HepG2 (cell line): Measurements from ENCODE around the gene PARP15. TPM values are rescaled to one million over a fixed set of nuclear protein-coding genes. Genes with fewer than 3 reads are reported as not detected.

Source experiments
- ATAC-seq: fragments of 200-7000 bp; cut with Tn5 transposase; 3 replicates; pipeline ENCODE4 v1.9.1; 2020; ENCODE audit warnings: mild to moderate bottlenecking, moderate library complexity
- BruUV-seq: library from RNA; stranded (reverse); fragments of 400-500 nt; replicated peaks from 2 replicates; lab custom pipeline; 2021; lab: Mats Ljungman, UMichigan
- CTCF ChIA-PET: fragments of 300-600 bp; formaldehyde crosslinking; extraction: SDS; loops from one replicate; lab custom pipeline; 2021; ENCODE audit warnings: low total read pairs, inconsistent platforms, low intra/inter-chr PET ratio; lab: Yijun Ruan, JAX
- POLR2A ChIA-PET: fragments of 350-600 bp; sonication (Branson Sonifier 250); formaldehyde crosslinking; loops from one replicate; lab custom pipeline; 2020; ENCODE audit warnings: antibody characterized with exemption, inconsistent platforms; lab: Yijun Ruan, JAX
- DNase-seq: peaks from one replicate; pipeline ENCODE4 v3.0.0-alpha.2; 2015; ENCODE audit warnings: low spot score
- FAIRE-seq: peaks from 3 replicates; lab custom pipeline; 2011; peaks lifted over from hg19 to GRCh38; lab: Jason Lieb, UNC
- H2AFZ ChIP-seq: one replicate; pipeline ENCODE4 v1.6.1; 2011; ENCODE audit warnings: low read length, inconsistent platforms
- H3K27ac ChIP-seq: fragments of 300-600 bp; 3 replicates; pipeline ENCODE4 v1.8.0; 2011; ENCODE audit warnings: mixed run types, mild to moderate bottlenecking, mixed read lengths, low read length, inconsistent platforms; ENCODE audit not compliant: insufficient read depth; ENCODE audit errors: extremely low read length
- H3K27me3 ChIP-seq, 2 experiments: fragments of 200-600 bp in 1 of 2; 2 replicates in 1 of 2; 3 replicates in 1 of 2; pipeline versions ENCODE4 v1.6.0 to v1.8.0; 2011; ENCODE audit warnings: low read length in 2 of 2, mild to moderate bottlenecking in 2 of 2, moderate library complexity in 2 of 2, inconsistent platforms in 1 of 2; ENCODE audit not compliant: insufficient read depth in 2 of 2, control insufficient read depth in 1 of 2
- H3K36me3 ChIP-seq, 2 experiments: fragments of 200-600 bp in 1 of 2; replicated peaks in 1 of 2; 2 replicates in 1 of 2; 3 replicates in 1 of 2; pipeline versions ENCODE4 v1.5.1 to v1.8.0; 2011; ENCODE audit warnings: low read length in 2 of 2, inconsistent platforms in 1 of 2; ENCODE audit not compliant: insufficient read depth in 2 of 2, control insufficient read depth in 1 of 2
- H3K4me1 ChIP-seq: 2 replicates; pipeline ENCODE4 v1.5.1; 2012; ENCODE audit warnings: low read length, inconsistent platforms; ENCODE audit not compliant: insufficient read depth
- H3K4me2 ChIP-seq: 2 replicates; pipeline ENCODE4 v1.6.0; 2011; ENCODE audit warnings: low read depth, low read length, inconsistent platforms
- H3K4me3 ChIP-seq, 3 experiments: fragments of 200-600 bp in 1 of 3; sonication (generic), shearing (Covaris generic) in 1 of 3; replicated peaks in 1 of 3; 2 replicates each; pipeline ENCODE4 v1.5.1; 2011 to 2016; ENCODE audit warnings: low read length in 3 of 3, inconsistent platforms in 2 of 3, low read depth in 2 of 3, mild to moderate bottlenecking in 2 of 3, control low read depth in 1 of 3, mixed read lengths in 1 of 3; ENCODE audit not compliant: insufficient read depth in 1 of 3
- H3K79me2 ChIP-seq: one replicate; pipeline ENCODE4 v1.6.1; 2011; ENCODE audit warnings: low read length, inconsistent platforms; ENCODE audit not compliant: insufficient read depth
- H3K9ac ChIP-seq: 2 replicates; pipeline ENCODE4 v1.6.0; 2011; ENCODE audit warnings: mild to moderate bottlenecking, low read depth, low read length, inconsistent platforms; ENCODE audit not compliant: insufficient read depth
- H3K9me3 ChIP-seq: 2 replicates; pipeline ENCODE4 v1.5.1; 2012; ENCODE audit warnings: mild to moderate bottlenecking, low read length
- H4K20me1 ChIP-seq: 2 replicates; pipeline ENCODE4 v1.6.0; 2011; ENCODE audit warnings: inconsistent platforms, mild to moderate bottlenecking, low read length, moderate library complexity; ENCODE audit not compliant: insufficient read depth
- GATA4 ChIP-seq: sonication (generic); IDR thresholded peaks from 2 replicates; pipeline ENCODE4 v1.6.1; 2016; ENCODE audit warnings: antibody characterized with exemption, low read depth, borderline replicate concordance
- HMGA1 ChIP-seq: sonication (generic); formaldehyde crosslinking; conservative IDR thresholded peaks from 2 replicates; pipeline ENCODE4 v1.4.0; 2020; ENCODE audit warnings: missing genetic modification reagents
- KAT7 ChIP-seq: IDR thresholded peaks from 2 replicates; pipeline ENCODE4 v1.6.1; 2018; ENCODE audit warnings: borderline replicate concordance, missing compliant biosample characterization
- PAF1 ChIP-seq: IDR thresholded peaks from 2 replicates; pipeline ENCODE4 v1.6.1; 2016; ENCODE audit warnings: missing genetic modification reagents, missing compliant biosample characterization
- PTBP1 ChIP-seq: fragments of 200-400 bp; formaldehyde crosslinking; IDR thresholded peaks from 2 replicates; pipeline ENCODE4 v1.6.1; 2018; ENCODE audit warnings: low read length, low read depth; ENCODE audit not compliant: poor library complexity, severe bottlenecking
- SP140L ChIP-seq: sonication (generic); formaldehyde crosslinking; IDR thresholded peaks from 2 replicates; pipeline ENCODE4 v1.4.0; 2020; ENCODE audit warnings: missing genetic modification reagents, borderline replicate concordance
- ZFP36L2 ChIP-seq: sonication (generic); formaldehyde crosslinking; IDR thresholded peaks from 2 replicates; pipeline ENCODE4 v1.4.0; 2020; ENCODE audit warnings: missing genetic modification reagents
- ZNF274 ChIP-seq: sonication (generic); formaldehyde crosslinking; IDR thresholded peaks from 2 replicates; pipeline ENCODE4 v1.5.1; 2020; ENCODE audit warnings: mild to moderate bottlenecking, missing genetic modification reagents
- ZNF770 ChIP-seq: sonication (generic); formaldehyde crosslinking; IDR thresholded peaks from 2 replicates; pipeline ENCODE4 v1.5.0; 2020; ENCODE audit warnings: mild to moderate bottlenecking, missing genetic modification reagents
- ZNF780A ChIP-seq: sonication (generic); formaldehyde crosslinking; IDR thresholded peaks from 2 replicates; pipeline ENCODE4 v1.8.0; 2022; ENCODE audit warnings: mild to moderate bottlenecking, missing genetic modification reagents, moderate library complexity
- WGBS: methylation state at CpG from one replicate; pipeline ENCODE4 v1.1.6; 2017; ENCODE audit warnings: low lambda C conversion rate; 5-methylcytosine and 5-hydroxymethylcytosine counted together
- in situ Hi-C: cut with HindIII; loops from 2 replicates; pipeline ENCODE4 v1.10.0; 2017; ENCODE audit warnings: low pct_unique_long_range_greater_than_20kb; ENCODE audit not compliant: extremely low pct_ligation_motif_present
- intact Hi-C: fragments of 100-400 bp; cut with micrococcal nuclease; formaldehyde crosslinking; loops from one replicate; pipeline ENCODE4 v1.10.0; 2022; ENCODE audit not compliant: unreplicated experiment
- polyA plus RNA-seq, 8 experiments: library from polyadenylated mRNA; depleted of rRNA in 3 of 8; stranded (reverse) in 7 of 8; unstranded in 1 of 8; fragments of >200 nt; fragmentation: Illumina TruSeq in 4 of 8; extraction: Trizol in 4 of 8; gene quantifications; 2 replicates each; pipeline versions ENCODE4 v1.2.1 to v1.2.3, GENCODE V29; 2011 to 2016; ENCODE audit warnings: low read depth in 4 of 8, missing spikeins in 1 of 8, mixed read lengths in 1 of 8; ENCODE audit not compliant: insufficient read depth in 1 of 8
- total RNA-seq, 5 experiments: library from RNA; depleted of rRNA; stranded (reverse); fragments of >200 nt; fragmentation: Illumina TruSeq; extraction: Trizol; gene quantifications; 2 replicates each; pipeline ENCODE4 v1.2.3, GENCODE V29; 2016; ENCODE audit warnings: low read depth in 1 of 5
- TF ChIP-seq, protein P1 (sequence below): sonication (generic); formaldehyde crosslinking; IDR thresholded peaks from 2 replicates; pipeline ENCODE4 v1.9.0; 2022; ENCODE audit warnings: low read depth, missing genetic modification reagents
- TF ChIP-seq, protein P2 (sequence below): sonication (generic); formaldehyde crosslinking; IDR thresholded peaks from 2 replicates; pipeline ENCODE4 v1.5.0; 2020; ENCODE audit warnings: missing genetic modification reagents

Gene PARP15
- total and polyA plus RNA-seq, 2 of the 13 experiments (the other 11 are each of a cell fraction or from before 2014, with no cell fraction given): 0.02 TPM; not detected in 1

DNA sequence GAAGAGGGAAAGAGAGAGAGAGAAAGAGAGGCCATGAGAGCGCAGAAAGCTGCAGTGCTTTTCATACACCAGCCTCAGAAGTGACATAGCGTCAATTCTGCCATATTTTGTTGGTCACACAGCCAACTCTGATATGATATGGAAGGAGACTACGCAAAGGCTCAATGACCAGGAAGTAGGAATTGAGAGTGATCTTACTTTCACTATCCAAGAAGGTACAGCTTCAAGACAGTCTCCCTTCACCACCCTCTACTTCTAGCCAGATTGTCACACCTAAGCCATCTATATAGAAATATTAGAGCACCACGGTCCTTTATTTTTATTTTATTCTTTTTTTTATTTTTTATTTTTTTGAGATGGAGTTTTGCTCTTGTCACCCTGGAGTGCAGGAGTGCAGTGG is 21.1 kb downstream of the PARP15 start:
- no peaks in the 10 kb centered on the region for H3K36me3 ChIP-seq
- H3K4me3 ChIP-seq: no peak overlapping the region
- 55% methylated on average over 4 of the region's 4 CpGs for WGBS
- intact Hi-C loops: no loop called here
- POLR2A ChIA-PET: no interaction called here
- H2AFZ ChIP-seq: no peak overlapping the region
- no peak overlapping the region for H3K9ac ChIP-seq
- ATAC-seq (no peak), FAIRE-seq (no peak), DNase-seq (no peak)
- no peak overlapping the region for H3K27ac ChIP-seq
- in situ Hi-C loops: no loop called here
- H3K9me3 ChIP-seq: no peaks in the 10 kb centered on the region
- BruUV-seq: no TSS peak
- H3K79me2 ChIP-seq: no peaks in the 10 kb centered on the region
- H3K4me1 ChIP-seq: no peaks in the 10 kb centered on the region
- no peaks in the 10 kb centered on the region for H4K20me1 ChIP-seq
- H3K4me2 ChIP-seq: no peak overlapping the region
- H3K27me3 ChIP-seq: no peaks in the 10 kb centered on the region
- TF ChIP-seq, protein P1, sequence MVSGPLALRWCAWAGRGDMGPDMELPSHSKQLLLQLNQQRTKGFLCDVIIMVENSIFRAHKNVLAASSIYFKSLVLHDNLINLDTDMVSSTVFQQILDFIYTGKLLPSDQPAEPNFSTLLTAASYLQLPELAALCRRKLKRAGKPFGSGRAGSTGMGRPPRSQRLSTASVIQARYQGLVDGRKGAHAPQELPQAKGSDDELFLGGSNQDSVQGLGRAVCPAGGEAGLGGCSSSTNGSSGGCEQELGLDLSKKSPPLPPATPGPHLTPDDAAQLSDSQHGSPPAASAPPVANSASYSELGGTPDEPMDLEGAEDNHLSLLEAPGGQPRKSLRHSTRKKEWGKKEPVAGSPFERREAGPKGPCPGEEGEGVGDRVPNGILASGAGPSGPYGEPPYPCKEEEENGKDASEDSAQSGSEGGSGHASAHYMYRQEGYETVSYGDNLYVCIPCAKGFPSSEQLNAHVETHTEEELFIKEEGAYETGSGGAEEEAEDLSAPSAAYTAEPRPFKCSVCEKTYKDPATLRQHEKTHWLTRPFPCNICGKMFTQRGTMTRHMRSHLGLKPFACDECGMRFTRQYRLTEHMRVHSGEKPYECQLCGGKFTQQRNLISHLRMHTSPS: no peak
- TF ChIP-seq PTBP1: no peak
- TF ChIP-seq, all 625 proteins: peak for 0
- CTCF ChIA-PET: no interaction called here

DNA sequence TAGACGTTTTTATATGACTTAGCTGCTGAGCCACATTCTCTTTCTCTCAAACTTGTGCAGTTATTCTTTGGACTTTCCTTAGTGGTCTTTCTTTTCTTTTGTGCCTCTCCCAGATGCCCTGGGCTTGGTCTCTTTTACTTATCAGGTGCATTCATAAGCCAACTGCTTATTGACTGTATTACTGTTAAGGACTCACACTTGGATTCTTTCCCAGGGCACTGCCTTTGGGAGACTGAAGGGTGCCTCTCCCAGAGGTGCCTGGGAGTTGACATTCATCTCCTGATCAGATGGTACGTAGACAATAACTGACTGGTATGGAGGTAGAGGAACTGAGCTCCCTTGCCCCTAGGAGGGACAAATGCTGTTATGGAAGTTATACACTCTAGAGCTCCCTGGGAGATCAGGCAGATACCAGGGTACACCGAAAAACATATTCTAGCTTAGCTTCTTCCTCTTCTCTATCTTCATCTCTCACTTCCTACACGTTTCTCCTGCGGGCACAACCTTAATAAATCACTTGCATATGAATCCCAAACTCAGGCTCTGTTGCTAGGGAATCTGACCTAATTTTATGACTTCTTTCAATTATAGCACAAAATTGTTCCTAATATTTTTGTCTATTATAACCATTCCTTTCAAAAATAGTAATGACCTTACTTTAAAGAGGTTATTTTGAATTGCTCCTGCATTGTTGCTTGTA is 24.7 kb downstream of the PARP15 start:
- ATAC-seq: no peak
- POLR2A ChIA-PET: no interaction called here
- TF ChIP-seq, protein P2, sequence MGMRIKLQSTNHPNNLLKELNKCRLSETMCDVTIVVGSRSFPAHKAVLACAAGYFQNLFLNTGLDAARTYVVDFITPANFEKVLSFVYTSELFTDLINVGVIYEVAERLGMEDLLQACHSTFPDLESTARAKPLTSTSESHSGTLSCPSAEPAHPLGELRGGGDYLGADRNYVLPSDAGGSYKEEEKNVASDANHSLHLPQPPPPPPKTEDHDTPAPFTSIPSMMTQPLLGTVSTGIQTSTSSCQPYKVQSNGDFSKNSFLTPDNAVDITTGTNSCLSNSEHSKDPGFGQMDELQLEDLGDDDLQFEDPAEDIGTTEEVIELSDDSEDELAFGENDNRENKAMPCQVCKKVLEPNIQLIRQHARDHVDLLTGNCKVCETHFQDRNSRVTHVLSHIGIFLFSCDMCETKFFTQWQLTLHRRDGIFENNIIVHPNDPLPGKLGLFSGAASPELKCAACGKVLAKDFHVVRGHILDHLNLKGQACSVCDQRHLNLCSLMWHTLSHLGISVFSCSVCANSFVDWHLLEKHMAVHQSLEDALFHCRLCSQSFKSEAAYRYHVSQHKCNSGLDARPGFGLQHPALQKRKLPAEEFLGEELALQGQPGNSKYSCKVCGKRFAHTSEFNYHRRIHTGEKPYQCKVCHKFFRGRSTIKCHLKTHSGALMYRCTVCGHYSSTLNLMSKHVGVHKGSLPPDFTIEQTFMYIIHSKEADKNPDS (CRISPR knock-in tag): no peak
- no peak for TF ChIP-seq KAT7 (CRISPR knock-in tag)
- no peak for TF ChIP-seq PAF1
- TF ChIP-seq ZNF780A (CRISPR knock-in tag): no peak
- no peak for TF ChIP-seq HMGA1 (CRISPR knock-in tag)
- no peak for TF ChIP-seq ZNF770 (CRISPR knock-in tag)
- no peak for TF ChIP-seq SP140L (CRISPR knock-in tag)
- no peak for TF ChIP-seq ZNF274 (CRISPR knock-in tag)
- TF ChIP-seq GATA4: no peak
- no peak for TF ChIP-seq ZFP36L2 (CRISPR knock-in tag)

More for the DNA sequence above, 24.7 kb downstream of the PARP15 start:
- WGBS: 4% methylated on average over 5 of the region's 5 CpGs
- Histone ChIP-seq H3K27ac (no peak overlapping the region), H3K9me3 (no peaks in the 10 kb centered on the region), H2AFZ (no peak overlapping the region), H3K27me3 (no peaks in the 10 kb centered on the region), H3K4me3 (no peak overlapping the region), H3K9ac (no peak overlapping the region), H3K4me1 (no peaks in the 10 kb centered on the region), H4K20me1 (no peaks in the 10 kb centered on the region), H3K79me2 (no peaks in the 10 kb centered on the region), H3K36me3 (no peaks in the 10 kb centered on the region), H3K4me2 (no peak overlapping the region)
- intact Hi-C loops (no loop called here), in situ Hi-C loops (no loop called here)
- FAIRE-seq: no peak
- no TSS peak for BruUV-seq
- DNase-seq: no peak
- CTCF ChIA-PET: no interaction called here
